Measurements from ENCODE around the gene SMOC2. TPM values are rescaled to one million over a fixed set of nuclear protein-coding genes. Genes with fewer than 3 reads are reported as not detected.
"Not testable (repeated sequence)": the region's sequence is repeated elsewhere in the genome, so short reads cannot be mapped to it uniquely, and the experiment has no call there.

Gene SMOC2
- total RNA-seq, 1 experiment from 2014 or later: not detected

- DNase-seq (ENCODE audit: low read depth): not testable (repeated sequence)
These were observed 97.4 kb downstream of the SMOC2 start for GRCh38 chr6:168538188-168538891.

GRCh38 chr6:168538892-168539811 lies 98.2 kb downstream of the SMOC2 start:
- no peak for DNase-seq (ENCODE audit: low read depth)

DNA sequence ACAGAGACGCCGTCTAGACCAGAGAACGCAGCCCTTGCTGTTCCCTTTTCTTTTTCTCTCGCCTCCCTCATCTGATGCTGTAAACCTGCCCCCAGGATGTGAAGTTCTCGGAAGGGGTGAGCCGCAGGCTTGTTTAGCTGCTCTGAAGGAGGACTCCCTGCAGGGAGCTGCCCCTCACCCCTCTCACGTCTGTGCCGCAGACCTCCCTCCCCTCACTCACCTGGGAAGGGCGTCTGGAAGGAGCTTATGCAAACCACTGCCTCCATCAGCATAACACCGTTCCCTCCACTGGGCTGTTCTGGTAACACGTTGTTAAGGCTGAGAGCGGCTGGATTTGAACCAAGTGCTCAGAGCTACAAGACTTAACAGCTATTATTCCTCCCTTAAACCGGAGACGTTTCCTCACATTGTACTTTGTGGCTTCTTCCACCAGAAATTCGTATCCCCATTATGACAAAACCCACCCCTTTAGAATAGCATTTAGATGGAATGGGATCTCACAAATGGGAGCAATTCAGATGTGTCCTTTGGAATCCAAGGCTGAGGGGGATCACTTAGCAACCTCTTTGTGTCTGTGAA lies 99.8 kb downstream of the SMOC2 start:
- no peak for DNase-seq (ENCODE audit: low read depth)

DNA sequence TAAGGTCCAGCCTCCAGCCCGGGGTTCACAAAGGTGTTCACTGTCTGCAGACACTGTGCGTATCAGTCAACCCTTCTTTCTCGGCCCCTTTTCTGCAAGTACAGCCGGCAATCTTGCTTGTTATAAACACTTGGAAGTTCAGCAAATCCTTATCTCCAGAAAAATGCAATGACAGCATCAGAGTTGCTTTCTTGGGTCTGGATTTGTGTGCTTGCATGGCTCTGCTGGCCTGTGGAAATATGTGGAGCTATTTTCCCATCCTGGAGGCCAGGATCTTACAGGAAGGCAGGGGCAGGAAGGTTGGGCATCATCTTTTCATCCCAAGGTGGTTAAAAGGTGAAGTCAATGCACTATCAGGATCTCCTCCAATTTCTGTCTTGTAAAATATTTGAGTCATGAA lies 100.3 kb downstream of the SMOC2 start:
- DNase-seq (ENCODE audit: low read depth): no peak

GRCh38 chr6:168542301-168542700 lies 101.3 kb downstream of the SMOC2 start:
- DNase-seq (ENCODE audit: low read depth): no peak

GRCh38 chr6:168545428-168545827 lies 104.4 kb downstream of the SMOC2 start:
- no peak for DNase-seq (ENCODE audit: low read depth)

- DNase-seq (ENCODE audit: low read depth): no peak
These were observed 105.2 kb downstream of the SMOC2 start for GRCh38 chr6:168546151-168546550.

- DNase-seq (ENCODE audit: low read depth): no peak
These were observed 105.7 kb downstream of the SMOC2 start for GRCh38 chr6:168546730-168547129.

GRCh38 chr6:168550326-168550725 lies 109.3 kb downstream of the SMOC2 start:
- no peak for DNase-seq (ENCODE audit: low read depth)

GRCh38 chr6:168554472-168554871 lies 113.5 kb downstream of the SMOC2 start:
- no peak for DNase-seq (ENCODE audit: low read depth)

DNA sequence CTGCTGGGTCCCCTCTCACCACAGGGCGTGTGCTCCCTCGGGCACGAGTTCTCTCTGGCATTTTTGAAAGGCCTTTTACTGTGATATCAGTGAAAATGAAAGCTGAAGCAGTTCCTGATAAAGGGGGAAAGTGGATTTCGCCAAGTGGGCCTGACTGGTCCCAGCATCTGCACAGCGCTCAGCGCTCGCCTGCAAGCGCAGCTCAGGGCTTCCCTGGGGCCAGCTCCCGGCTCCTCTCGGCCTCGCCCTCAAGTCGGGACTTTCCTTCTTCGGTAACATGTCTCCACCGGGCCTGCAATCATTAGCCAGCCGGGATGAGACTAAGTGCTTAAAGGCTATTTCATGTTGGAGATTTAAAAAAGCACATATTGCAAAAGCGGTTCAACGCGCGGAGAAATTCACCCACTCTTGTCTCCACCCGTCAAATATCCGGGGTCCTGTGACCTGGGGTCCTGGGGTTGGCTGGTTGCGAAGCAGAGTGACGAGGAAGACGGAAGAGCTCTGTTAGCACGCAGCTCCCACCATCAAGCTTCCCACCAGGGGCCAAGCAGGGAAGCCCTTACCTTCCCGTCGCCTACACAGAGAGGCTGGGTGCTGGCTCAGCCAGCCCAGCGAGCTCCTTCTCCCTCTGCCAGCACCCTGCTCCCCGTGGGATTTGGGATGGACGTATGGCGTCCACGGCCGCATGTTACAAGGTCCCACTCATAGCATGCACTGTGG lies 114.1 kb downstream of the SMOC2 start:
- no peak for DNase-seq (ENCODE audit: low read depth)

- no peak for DNase-seq (ENCODE audit: low read depth)
These were observed 114.8 kb downstream of the SMOC2 start for GRCh38 chr6:168555618-168556273.

DNA sequence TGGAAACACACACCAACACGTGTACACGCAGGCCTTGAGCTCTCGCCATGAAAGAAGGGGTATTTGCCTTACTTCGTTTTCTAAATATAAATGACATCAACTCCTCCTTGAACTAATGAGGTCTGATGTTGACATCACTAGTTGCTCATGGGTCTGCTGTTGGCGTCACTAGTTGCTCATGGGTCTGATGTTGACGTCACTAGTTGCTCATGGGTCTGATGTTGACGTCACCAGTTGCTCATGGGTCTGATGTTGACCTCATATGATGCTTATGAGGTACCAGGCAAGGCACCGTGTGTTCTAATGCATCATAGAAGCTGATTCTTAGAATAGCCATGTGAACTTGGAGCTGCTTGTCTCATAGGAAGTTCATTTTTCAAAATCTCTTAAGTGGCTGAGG lies 116.5 kb downstream of the SMOC2 start:
- no peak for DNase-seq (ENCODE audit: low read depth)

GRCh38 chr6:168558686-168559085 lies 117.7 kb downstream of the SMOC2 start:
- DNase-seq (ENCODE audit: low read depth): no peak

GRCh38 chr6:168559574-168560098 lies 118.7 kb downstream of the SMOC2 start:
- no peak for DNase-seq (ENCODE audit: low read depth)

- DNase-seq (ENCODE audit: low read depth): no peak
These were observed 119.1 kb downstream of the SMOC2 start for GRCh38 chr6:168560126-168560525.

DNA sequence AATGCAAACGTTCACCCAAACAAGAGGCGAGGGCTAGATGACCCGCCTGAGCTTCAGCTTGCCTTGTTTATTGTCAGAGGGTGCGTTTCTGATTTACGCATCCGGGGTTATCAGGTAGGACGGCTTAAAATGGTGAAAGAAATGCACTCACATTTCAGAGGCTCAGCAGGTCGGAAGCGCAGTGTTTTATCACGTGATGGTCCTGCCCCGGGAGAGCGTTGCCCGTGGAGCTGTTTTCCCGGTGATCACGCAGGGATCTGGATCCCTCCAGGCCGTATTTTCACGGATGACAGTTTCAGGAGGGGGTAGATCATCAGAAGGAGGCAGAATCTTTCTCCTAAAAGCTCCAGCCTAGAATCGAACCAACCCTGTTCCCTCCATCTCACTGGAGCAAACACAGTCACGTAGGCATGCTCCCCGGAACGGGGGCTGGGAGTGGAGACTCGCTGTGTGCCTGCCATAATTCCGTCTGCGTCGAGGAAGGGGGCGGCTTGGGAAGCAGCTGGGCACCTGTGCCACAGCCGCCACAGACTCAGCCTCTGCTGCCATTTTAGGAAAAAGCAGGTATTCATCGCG lies 121.7 kb downstream of the SMOC2 start:
- no peak for DNase-seq (ENCODE audit: low read depth)

GRCh38 chr6:168563656-168564055 lies 122.7 kb downstream of the SMOC2 start:
- no peak for DNase-seq (ENCODE audit: low read depth)

DNA sequence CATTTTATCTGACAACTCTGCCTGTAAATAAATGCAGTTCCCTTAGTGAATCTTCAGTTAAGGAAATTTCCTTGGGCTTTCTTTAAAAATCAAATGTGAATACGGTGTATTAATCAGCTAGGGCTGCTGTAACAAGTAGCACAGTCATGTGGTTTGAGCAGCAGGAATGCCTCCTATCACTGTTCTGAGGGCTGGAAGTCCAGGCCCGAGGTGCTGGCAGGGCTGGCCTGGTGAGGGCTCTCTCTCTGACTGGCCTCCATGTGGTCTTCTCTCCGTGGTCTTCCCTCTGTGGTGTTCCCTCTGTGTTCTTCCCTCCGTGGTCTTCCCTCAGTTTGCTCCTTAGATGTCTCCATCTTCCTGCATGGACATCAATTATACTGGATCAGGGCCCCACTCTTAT lies 124.1 kb downstream of the SMOC2 start:
- DNase-seq (ENCODE audit: low read depth): no peak

DNA sequence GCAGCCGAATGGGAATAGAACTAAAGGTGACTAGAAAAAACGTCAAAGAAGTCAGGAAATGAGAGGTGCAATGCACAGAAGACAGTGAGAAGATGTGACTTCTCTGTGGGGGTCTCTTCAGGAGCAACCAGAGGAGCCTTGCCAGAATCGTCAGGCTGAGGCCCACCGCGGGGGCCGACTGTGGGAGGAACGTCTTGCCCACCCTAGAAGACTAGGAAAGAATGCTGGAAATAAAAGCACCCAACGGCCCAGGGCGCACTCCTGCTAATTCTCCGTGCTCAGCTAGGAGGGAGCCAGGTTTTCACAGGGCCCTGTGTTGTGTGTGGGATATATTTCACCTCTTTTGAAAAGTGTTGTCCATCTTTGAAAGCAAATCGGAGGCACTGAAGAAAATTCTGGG lies 129.2 kb downstream of the SMOC2 start:
- DNase-seq (ENCODE audit: low read depth): no peak

Data from HT1080 (cell line).